Choroid plexus epithelial cell (primary cell): Measurements from ENCODE around the gene ADCY4.

ENCODE experiments used
- DNase-seq: peaks from one replicate; pipeline ENCODE4 v3.0.0-alpha.2; 2010; ENCODE audit warnings: low read depth
- H3K4me3 ChIP-seq: 2 replicates; pipeline ENCODE4 v1.5.1; 2011; ENCODE audit warnings: low read depth, mild to moderate bottlenecking, control low read depth, low read length, moderate library complexity
- TF ChIP-seq, protein P1 (sequence below): conservative IDR thresholded peaks from 2 replicates; pipeline ENCODE4 v1.5.1; 2011; ENCODE audit warnings: low read depth, mild to moderate bottlenecking, control low read depth, inconsistent platforms, low read length, moderate library complexity

ADCY4 gene

DNA sequence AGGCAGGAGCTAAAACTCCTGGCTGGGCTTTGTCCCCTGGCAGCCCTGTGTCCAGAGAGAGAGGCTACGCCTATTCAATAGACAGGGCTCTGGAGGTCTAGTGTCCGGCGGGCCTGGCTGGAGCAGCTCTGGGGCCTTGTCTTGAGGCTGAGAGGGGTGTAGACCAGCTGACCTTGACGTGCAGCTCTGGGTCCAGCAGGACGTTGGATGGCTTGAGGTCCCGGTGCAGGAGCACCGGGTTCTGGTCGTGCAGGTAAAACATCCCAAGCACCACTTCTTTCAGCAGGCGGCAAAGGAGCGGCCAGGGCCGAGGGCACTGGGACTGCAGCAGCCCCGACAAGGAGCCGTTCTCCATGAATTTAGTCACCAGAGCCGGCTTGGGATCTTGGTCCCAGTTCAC is 4.0 kb upstream of the ADCY4 start:
- TF ChIP-seq, protein P1, sequence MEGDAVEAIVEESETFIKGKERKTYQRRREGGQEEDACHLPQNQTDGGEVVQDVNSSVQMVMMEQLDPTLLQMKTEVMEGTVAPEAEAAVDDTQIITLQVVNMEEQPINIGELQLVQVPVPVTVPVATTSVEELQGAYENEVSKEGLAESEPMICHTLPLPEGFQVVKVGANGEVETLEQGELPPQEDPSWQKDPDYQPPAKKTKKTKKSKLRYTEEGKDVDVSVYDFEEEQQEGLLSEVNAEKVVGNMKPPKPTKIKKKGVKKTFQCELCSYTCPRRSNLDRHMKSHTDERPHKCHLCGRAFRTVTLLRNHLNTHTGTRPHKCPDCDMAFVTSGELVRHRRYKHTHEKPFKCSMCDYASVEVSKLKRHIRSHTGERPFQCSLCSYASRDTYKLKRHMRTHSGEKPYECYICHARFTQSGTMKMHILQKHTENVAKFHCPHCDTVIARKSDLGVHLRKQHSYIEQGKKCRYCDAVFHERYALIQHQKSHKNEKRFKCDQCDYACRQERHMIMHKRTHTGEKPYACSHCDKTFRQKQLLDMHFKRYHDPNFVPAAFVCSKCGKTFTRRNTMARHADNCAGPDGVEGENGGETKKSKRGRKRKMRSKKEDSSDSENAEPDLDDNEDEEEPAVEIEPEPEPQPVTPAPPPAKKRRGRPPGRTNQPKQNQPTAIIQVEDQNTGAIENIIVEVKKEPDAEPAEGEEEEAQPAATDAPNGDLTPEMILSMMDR = no peak
- DNase-seq = no peak
- H3K4me3 ChIP-seq = no peak overlapping the region

DNA sequence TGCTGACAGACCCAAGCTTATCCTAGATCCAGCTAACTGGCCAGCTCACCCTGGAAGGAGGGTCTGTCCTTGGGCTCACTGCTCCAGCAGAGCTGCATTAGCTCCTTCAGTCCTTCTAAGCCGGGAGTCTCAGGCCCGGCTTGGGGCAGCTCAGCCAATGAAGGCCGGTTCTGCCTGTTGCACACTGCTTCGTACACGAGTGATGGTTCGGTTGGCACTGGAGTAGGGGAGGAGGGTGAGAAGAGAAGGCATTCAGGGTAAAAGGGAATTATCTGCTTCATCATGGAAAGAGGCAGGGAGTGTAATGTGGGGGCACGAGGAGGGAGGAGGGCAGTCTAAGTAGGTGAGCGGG is 2.9 kb upstream of the ADCY4 start:
- no peak for DNase-seq
- TF ChIP-seq, protein P1 = no peak
- no peak overlapping the region for H3K4me3 ChIP-seq

DNA sequence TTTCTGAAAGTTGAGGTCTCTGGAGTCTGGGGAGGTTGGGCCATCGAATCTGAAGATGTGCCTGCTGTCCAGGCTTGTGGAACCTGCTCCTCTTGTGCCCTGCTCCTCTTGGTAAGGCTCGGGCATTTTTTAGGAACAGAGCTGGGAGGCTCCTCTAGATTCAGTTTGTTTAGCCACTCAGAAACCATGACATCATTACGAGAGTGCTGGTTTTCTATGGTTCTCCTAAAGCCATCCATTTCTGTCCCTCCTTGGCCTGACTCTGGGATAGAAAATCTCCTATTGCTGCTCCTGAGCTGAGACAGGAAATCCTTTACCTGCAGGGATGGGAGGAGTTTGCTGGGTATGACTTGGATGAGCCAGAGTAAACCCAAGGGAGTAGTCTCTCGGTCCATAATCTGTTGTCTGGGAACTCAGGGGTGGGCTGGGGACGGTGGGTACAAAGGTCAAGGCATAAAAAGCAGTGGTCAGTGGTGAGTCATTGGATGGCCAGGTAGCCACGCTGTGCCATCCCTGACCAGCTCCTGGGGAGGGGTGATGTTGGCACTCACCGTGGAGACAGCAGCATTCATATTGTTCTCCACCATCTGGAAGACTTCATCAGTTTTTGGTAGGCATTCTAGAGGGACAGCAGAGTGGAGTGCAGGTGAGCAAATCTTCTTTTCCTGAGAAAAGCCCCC is 2.4 kb upstream of the ADCY4 start:
- no peak overlapping the region for H3K4me3 ChIP-seq
- TF ChIP-seq, protein P1 = no peak
- no peak for DNase-seq

DNA sequence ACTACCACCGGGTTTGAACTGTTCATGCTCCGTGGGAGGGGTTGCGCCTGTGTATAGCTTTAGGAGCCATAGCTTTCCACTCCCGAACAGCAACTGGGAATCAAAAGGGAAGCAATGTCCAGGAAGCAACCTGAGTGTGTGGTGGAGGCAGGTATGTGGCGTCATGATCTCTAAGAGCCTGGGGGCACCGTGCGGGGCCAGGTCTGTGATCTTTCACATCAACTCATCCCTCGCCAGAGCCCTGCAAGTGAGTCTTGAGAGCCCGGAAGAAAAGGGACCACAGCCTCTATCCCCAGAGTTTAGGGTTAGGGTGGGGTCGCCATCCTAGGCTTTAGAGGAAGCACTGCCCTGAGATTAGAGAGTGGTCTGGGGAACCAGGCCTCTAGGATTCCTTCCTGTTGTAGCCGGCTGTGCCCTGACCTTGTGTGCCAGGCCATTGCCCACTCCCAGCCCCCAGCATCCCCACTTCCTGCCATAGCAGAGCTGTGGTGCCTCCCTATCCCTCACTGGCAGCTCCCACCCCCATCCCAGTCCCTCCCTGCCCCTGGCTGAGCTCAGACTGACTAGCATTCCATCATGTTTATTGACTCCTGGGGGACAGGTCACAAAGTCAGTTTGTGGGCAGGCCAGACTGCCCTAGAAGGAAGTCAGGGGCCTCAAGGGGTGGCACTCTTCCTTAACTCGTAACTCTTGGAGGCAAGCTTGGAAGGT is 745 bp upstream of the ADCY4 start:
- H3K4me3 ChIP-seq = no peak overlapping the region
- TF ChIP-seq, protein P1 = no peak
- DNase-seq = no peak

DNA sequence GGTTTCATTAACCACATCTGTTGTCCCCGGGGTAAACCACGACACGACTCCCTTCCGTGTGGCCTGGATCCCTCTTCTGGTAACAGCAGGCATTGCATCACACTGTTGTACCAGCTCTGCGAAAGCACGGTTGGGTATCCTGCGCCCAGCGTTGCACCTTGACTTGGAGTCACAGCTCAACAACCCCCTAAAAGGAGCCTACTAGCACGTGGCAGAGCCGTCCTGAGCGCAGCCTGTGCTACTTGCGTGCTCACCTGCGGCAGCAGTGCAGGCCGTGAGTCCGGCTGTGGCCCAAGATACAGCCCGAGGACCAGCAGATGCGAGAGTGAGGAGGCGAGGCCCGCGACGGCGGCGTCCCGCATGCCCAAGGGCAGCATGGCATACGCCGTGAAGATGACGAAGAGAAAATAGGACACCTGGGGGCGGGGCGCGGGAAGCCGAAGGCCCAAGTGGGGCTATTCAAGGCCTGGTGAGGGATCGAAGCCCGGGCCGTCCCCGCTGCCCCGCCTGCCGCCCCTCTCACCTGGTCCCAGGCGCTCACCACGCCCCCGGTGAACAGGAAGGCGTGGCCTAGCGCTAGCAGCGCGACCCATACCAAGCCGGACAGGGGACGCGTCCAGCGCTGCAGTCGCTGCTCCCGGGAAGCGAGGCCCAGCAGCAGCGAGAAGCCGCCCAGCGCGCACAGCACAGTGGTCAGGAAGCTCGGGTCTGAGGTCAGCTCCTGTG is 2.4 kb downstream of the ADCY4 start:
- TF ChIP-seq, protein P1 = peak; percentile 81
- peak; percentile 62 for DNase-seq
- H3K4me3 ChIP-seq = peak overlapping the region; percentile 14

DNA sequence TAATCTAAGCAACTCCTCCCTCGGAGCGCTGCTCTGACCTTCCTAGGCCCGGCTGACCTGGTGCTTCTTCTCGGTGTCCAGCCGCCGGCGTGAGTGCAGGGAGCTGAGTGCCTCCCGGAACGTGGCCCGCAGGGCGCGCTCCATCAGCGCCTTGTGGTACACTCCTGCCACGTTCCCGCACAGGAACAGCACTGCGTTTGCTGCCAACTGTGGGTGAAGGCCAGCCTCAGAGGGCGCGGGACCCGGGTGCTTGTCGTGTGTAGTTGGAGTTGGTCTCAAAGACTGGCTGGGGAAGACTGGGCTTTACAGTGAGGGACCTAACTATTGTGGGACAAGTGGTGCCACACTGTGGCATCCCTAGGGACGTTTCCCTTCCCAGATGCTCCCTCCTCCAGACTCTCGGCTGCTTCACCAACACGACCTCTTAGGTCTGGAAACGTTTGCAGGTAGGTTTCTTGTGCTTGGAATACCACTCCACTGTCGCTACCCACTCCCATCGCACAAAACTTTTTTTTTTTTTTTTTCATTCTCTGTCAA is 3.1 kb downstream of the ADCY4 start:
- no peak overlapping the region for H3K4me3 ChIP-seq
- no peak for DNase-seq
- TF ChIP-seq, protein P1 = no peak
